GM19324 (cell line): Measurements from ENCODE around the gene MPPE1.
"Not testable (repeated sequence)": the region's sequence is repeated elsewhere in the genome, so short reads cannot be mapped to it uniquely, and the experiment has no call there.

ENCODE experiments used
- ATAC-seq: cut with Tn5 transposase; IDR thresholded peaks from one replicate; pipeline ENCODE4 v1.9.1; 2021; ENCODE audit warnings: mild to moderate bottlenecking, moderate library complexity; ENCODE audit not compliant: unreplicated experiment, low FRiP score

Gene MPPE1

GRCh38 chr18:11908182-11909060 is at the start of gene MPPE1:
TSS of gene MPPE1 (minus strand) at chr18:11908317. CDS start at chr18:11897264, 11,053 bp downstream.
- ATAC-seq = peak; percentile 88

GRCh38 chr18:11957636-11958035 is 49.5 kb upstream of the MPPE1 start:
- ATAC-seq = no peak

- no peak for ATAC-seq
These were observed 48.5 kb upstream of the MPPE1 start for GRCh38 chr18:11956371-11957308.

- no peak for ATAC-seq
These were observed 47.3 kb upstream of the MPPE1 start for GRCh38 chr18:11955239-11956029.

GRCh38 chr18:11953113-11953512 is 45.0 kb upstream of the MPPE1 start:
- ATAC-seq = no peak

DNA sequence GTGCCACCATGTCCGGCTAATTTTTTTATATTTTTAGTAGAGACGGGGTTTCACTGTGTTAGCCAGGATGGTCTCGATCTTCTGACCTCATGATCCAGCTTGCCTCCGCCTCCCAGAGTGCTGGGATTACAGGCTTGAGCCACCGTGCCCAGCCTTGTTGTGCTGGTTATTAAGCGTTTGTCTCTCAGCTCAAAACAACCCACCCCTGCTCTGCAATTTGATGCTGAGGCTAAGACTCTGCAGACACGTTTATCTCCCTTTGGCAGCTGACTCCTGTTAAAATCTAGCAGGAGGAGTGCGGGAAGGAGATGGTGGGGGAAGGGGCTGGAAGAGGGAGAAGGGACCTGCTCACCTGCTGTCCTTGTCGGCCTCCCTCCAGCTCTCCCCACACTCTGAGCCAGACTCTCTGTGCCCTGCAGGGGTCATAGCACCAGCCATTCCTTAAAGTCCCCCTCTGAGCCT is 43.3 kb upstream of the MPPE1 start:
- ATAC-seq = no peak

DNA sequence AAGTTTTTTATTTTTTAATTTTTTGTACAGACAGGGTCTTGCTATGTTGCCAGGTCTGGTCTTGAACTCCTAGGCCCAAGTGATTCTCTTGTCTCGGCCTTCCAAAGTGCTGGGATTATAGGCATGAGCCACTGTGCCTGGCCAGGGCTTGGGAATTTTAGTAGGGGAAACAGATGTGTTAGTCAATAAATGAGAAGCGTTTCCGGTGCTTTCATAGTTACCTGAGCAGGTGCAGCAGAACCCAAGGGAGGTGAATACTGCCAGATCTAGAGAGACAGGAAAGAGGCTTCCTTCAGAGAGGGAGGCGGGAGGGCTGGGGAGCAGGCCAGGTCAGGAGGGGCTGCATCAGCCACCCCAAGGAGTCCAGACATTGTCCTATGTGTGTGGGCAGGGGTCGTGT is 42.7 kb upstream of the MPPE1 start:
- ATAC-seq = no peak

DNA sequence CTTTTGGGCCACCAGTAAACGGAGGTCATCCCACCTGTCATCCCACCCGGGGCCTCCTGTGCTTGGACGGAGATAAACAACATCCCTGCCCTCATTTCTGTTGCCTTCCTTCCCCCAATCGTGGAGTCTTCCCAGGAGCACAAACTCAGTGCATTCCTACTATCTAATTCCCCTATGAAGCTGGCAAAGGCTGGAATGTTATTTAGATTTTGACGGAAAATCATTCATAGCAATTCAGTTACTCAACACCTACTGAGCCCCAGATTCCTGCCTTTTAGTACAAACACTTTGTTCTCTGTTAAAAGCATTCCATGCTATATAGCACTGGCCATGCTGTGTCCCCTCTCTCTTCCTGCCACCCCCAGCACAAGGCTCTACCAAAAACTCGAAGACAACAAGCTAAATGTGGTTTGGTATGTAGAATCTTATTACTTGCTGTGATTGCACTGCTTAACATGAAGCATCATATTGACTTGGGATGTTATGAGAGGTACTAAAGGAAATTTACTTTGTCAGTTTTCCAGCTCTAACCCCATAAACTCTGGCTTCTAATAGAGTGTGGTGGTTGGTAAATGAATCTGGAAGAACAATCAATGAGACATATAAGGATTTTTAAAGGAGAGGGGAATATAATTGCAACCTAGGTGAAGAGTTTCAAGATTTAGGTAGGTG is 40.9 kb upstream of the MPPE1 start:
- ATAC-seq = no peak

DNA sequence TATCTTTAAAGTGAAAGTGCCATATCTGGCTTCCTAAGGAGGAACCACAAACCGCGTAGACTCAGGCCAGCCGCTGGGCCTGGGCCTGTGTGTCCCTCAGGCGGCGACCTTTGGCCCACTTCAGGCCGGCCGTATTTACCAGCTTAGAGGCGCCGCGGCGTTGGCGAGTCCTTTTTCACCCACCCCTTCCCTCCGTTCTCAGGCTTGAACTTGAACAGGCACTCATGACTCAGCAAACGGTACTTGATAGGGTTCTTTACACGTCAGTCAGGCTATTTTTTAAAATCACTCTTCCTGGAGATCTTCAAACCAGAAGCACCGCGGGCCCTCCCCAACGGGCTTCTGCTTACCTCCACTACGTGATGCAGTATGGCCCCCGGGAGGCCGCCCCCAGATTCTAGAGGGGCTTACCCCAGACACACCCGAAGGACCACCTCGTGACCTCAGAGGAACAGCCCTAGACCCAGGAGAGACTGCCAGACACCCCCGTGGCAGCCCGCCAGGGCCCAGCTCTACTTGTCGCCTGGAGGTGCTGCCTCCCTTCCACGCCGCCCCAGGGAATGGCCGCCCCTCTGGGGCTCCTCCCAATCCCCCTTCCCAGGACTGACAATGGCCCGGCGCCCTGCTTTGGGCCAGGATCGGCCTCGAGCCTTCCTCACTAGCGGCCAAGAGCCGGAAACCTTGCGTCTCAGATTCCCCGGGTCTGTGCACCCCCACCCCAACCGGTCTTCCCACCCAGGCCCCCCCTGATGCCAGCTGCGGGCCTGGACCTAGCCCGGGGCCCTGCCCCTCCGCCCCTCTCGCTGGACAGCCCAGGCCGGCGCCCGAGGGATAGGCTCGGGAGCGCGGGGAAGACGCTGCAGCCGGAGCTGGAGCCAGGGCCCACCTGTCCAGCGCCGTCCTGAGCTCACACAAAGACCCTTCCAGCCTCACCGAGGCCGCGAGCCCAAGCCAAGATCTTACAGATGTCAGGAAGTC is 39.4 kb upstream of the MPPE1 start:
- ATAC-seq = peak; percentile 80

GRCh38 chr18:11946756-11947155 is 38.6 kb upstream of the MPPE1 start:
- ATAC-seq = no peak

- not testable (repeated sequence) for ATAC-seq
These were observed 37.9 kb upstream of the MPPE1 start for GRCh38 chr18:11945834-11946659.

- no peak for ATAC-seq
These were observed 36.7 kb upstream of the MPPE1 start for GRCh38 chr18:11944786-11945185.

DNA sequence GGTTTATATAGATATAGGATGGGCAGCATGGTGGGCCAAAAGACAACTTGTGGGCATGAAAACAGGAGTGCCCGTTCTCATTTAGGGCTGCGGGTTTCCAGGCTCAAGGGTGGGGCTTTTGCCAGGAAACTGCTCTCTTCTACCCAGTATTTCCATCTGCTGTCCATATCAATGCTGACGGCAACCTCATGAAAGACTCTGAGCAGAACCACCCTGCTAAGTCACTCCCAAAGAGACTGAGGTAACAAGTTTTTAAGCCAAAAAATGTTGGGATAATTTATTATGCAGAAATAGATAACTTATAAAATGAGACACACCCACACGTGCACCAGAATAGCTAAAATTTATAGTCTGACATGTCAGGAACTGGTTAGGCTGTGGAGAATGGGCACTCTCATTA is 36.1 kb upstream of the MPPE1 start:
- no peak for ATAC-seq

- no peak for ATAC-seq
These were observed 35.4 kb upstream of the MPPE1 start for GRCh38 chr18:11943551-11943950.

DNA sequence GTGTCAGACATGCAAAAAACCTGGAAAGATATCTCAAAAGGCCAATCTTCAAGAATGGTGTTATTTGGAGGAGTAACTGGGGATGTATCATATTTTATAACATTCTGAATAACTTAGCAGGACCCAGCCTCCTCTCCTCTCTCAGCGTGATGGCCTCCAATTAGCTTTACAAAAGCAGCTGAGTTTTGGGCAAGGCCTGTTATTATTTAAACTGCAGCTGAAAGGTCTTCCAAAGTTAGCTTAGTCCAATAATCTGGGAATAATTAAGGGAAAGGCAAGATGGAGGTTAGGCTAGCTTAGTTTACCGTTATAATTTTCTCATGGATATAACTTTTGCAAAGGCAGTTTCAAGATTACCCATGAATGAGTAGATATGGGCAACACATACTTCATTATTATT is 32.8 kb upstream of the MPPE1 start:
- no peak for ATAC-seq

DNA sequence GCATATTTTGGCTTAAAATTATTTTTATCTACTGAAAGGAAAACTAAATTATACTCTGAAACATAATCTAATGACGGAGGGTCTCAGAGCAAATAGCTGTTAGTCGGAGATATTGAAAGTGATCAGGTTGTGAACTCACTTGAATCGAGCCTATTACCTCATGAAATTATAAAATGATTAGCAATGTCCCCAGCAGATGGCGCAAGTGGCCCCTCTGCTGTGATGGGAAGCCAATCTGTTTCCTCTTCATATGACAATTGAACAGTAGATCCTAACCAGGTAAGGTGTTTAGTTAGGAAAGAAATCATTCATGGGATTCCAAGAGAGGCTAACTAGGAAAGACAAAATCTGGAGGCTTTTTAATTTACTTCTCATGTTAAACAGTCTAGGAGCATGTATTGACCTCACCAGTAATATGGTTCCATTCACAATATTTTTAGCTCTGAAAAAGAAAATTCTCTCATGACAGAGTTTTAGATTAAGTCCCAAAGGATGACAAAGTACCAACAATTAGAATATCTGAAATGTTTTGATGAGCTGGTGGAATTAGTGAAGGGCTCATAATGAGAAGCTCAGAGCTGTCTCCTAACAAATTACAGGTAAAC is 29.9 kb upstream of the MPPE1 start:
- ATAC-seq = no peak

DNA sequence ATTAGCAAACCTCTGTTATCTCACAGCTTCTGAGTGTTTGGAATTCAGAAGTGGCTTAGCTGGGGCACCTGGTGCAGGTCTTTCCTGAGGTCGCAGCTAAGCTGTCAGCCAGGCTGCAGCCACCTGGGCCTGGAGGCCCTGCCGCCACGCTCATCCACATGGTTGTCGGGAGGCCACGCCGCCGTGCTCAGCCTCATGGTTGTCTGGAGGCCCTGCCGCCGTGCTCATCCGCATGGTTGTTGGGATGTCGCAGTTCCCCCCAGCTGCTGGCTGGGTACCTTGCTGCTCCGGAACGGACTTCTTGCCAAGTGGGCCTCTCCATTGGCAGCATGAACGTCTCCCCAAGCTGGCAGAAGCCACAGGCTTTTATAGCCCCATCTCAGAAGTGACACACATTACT is 24.3 kb upstream of the MPPE1 start:
- ATAC-seq = no peak
